ENCODE data around the gene TTLL11. TPM values are rescaled to one million over a fixed set of nuclear protein-coding genes. Genes with fewer than 3 reads are reported as not detected.

Gene TTLL11
- polyA plus RNA-seq, 1 donor (not counting 4 experiments of a cell fraction or from before 2014, with no cell fraction given): 8.0 TPM

GRCh38 chr9:122140368-122141193, 47.5 kb upstream of the TTLL11 start:
- DNase-seq (ENCODE audit: low read depth, low spot score): no peak
- H3K27ac ChIP-seq (ENCODE audit: control insufficient read depth, insufficient read depth, low read length): no peak overlapping the region

GRCh38 chr9:122138560-122139268, 45.6 kb upstream of the TTLL11 start:
- Histone ChIP-seq H3K9ac (ENCODE audit: control insufficient read depth, extremely low read depth, insufficient read depth, low read length) (no peak overlapping the region), H3K9me3 (ENCODE audit: control insufficient read depth, low read depth, low read length) (no peaks in the 10 kb centered on the region), H3K27me3 (ENCODE audit: control insufficient read depth, extremely low read depth, insufficient read depth, low read length) (no peaks in the 10 kb centered on the region), H3K4me3 (ENCODE audit: control insufficient read depth in 2 of 3, extremely low read depth in 1 of 3, insufficient read depth in 2 of 3, low read depth in 1 of 3, low read length in 3 of 3) (no peak overlapping the region), H3K4me1 (ENCODE audit: control insufficient read depth, extremely low read depth, insufficient read depth, low read length) (peaks cover 7% of the 10 kb centered on the region), H3K36me3 (ENCODE audit: control insufficient read depth in 2 of 2, extremely low read depth in 1 of 2, insufficient read depth in 2 of 2, low read length in 2 of 2) (peaks cover 6 to 9% of the 10 kb centered on the region in 2 experiments), H3K27ac (ENCODE audit: control insufficient read depth, insufficient read depth, low read length) (no peak overlapping the region), H2AFZ (ENCODE audit: control insufficient read depth, low read length) (peak overlapping the region; percentile 10), H3K79me2 (ENCODE audit: control insufficient read depth, insufficient read depth, low read length) (no peaks in the 10 kb centered on the region), H3K4me2 (ENCODE audit: control insufficient read depth, extremely low read depth, insufficient read depth, low read depth, low read length) (no peak overlapping the region), H3K9me1 (ENCODE audit: control insufficient read depth, extremely low read depth, insufficient read depth, low read length) (no peaks in the 10 kb centered on the region), H4K20me1 (ENCODE audit: control insufficient read depth, extremely low read depth, insufficient read depth, low read length) (no peaks in the 10 kb centered on the region)
- no peak for DNase-seq (ENCODE audit: low read depth, low spot score)
- TF ChIP-seq EZH2 (IDR thresholded peaks at IDR 0.05; ENCODE audit: low read length): no peak
- TF ChIP-seq, protein P1, sequence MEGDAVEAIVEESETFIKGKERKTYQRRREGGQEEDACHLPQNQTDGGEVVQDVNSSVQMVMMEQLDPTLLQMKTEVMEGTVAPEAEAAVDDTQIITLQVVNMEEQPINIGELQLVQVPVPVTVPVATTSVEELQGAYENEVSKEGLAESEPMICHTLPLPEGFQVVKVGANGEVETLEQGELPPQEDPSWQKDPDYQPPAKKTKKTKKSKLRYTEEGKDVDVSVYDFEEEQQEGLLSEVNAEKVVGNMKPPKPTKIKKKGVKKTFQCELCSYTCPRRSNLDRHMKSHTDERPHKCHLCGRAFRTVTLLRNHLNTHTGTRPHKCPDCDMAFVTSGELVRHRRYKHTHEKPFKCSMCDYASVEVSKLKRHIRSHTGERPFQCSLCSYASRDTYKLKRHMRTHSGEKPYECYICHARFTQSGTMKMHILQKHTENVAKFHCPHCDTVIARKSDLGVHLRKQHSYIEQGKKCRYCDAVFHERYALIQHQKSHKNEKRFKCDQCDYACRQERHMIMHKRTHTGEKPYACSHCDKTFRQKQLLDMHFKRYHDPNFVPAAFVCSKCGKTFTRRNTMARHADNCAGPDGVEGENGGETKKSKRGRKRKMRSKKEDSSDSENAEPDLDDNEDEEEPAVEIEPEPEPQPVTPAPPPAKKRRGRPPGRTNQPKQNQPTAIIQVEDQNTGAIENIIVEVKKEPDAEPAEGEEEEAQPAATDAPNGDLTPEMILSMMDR (optimal IDR thresholded peaks at IDR 0.05 in 1 of 3, IDR thresholded peaks at IDR 0.05 in 1 of 3, conservative IDR thresholded peaks at IDR 0.05 in 1 of 3; ENCODE audit: extremely low read depth in 1 of 3, insufficient read depth in 2 of 3, low read length in 3 of 3): no peak
- dilution Hi-C loops (cut with MboI; ENCODE audit: extremely low pct_ligation_motif_present, low sequenced_read_pairs): no loop called here
- FAIRE-seq: peak; percentile 61

More at GRCh38 chr9:122140368-122141193, 47.5 kb upstream of the TTLL11 start:
- Histone ChIP-seq H2AFZ (ENCODE audit: control insufficient read depth, low read length) (no peak overlapping the region), H3K9ac (ENCODE audit: control insufficient read depth, extremely low read depth, insufficient read depth, low read length) (no peak overlapping the region), H3K4me2 (ENCODE audit: control insufficient read depth, extremely low read depth, insufficient read depth, low read depth, low read length) (no peak overlapping the region), H3K9me3 (ENCODE audit: control insufficient read depth, low read depth, low read length) (no peaks in the 10 kb centered on the region), H4K20me1 (ENCODE audit: control insufficient read depth, extremely low read depth, insufficient read depth, low read length) (peaks cover 7% of the 10 kb centered on the region), H3K9me1 (ENCODE audit: control insufficient read depth, extremely low read depth, insufficient read depth, low read length) (no peaks in the 10 kb centered on the region), H3K4me1 (ENCODE audit: control insufficient read depth, extremely low read depth, insufficient read depth, low read length) (peaks cover 7% of the 10 kb centered on the region), H3K79me2 (ENCODE audit: control insufficient read depth, insufficient read depth, low read length) (no peaks in the 10 kb centered on the region), H3K27me3 (ENCODE audit: control insufficient read depth, extremely low read depth, insufficient read depth, low read length) (no peaks in the 10 kb centered on the region), H3K36me3 (ENCODE audit: control insufficient read depth in 2 of 2, extremely low read depth in 1 of 2, insufficient read depth in 2 of 2, low read length in 2 of 2) (peaks cover 12 to 18% of the 10 kb centered on the region in 2 experiments), H3K4me3 (ENCODE audit: control insufficient read depth in 2 of 3, extremely low read depth in 1 of 3, insufficient read depth in 2 of 3, low read depth in 1 of 3, low read length in 3 of 3) (no peak overlapping the region)
- dilution Hi-C loops (cut with MboI; ENCODE audit: extremely low pct_ligation_motif_present, low sequenced_read_pairs): no loop called here
- no peak for TF ChIP-seq EZH2 (IDR thresholded peaks at IDR 0.05; ENCODE audit: low read length)
- TF ChIP-seq, protein P1 (optimal IDR thresholded peaks at IDR 0.05 in 1 of 3, IDR thresholded peaks at IDR 0.05 in 1 of 3, conservative IDR thresholded peaks at IDR 0.05 in 1 of 3; ENCODE audit: extremely low read depth in 1 of 3, insufficient read depth in 2 of 3, low read length in 3 of 3): no peak
- no peak for FAIRE-seq

Data from keratinocyte (primary cell).